DMS153 treated with DMSO at 0.1 percent for 48 hours (cell line): ENCODE results near the gene KIRREL1.
"Not testable (repeated sequence)": the region's sequence is repeated elsewhere in the genome, so short reads cannot be mapped to it uniquely, and the experiment has no call there.

ENCODE experiments used
- DNase-seq: peaks from one replicate; lab custom pipeline; 2025; ENCODE audit not compliant: unreplicated experiment; lab: John Stamatoyannopoulos, UW

The KIRREL1 gene

DNA sequence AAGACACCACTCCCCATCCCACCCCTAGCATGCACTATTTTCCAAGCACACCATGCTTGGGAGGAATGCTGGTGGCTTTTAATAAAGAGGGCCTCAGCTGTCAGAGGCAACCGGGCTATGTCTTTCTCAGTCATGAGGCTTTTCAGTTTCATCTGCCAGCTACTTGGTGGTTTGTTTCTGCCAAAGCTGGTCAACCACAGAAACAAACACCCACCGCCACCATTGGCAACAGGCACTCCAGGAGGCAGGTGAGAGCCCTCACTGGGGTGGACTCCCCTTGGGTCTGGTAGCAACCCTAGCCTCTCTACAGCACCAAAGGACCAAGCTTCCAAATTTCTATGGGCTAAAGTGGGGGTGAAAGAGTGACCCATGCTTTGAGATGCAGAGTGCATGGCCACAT lies 133.0 kb downstream of the KIRREL1 start:
- DNase-seq: no peak

DNA sequence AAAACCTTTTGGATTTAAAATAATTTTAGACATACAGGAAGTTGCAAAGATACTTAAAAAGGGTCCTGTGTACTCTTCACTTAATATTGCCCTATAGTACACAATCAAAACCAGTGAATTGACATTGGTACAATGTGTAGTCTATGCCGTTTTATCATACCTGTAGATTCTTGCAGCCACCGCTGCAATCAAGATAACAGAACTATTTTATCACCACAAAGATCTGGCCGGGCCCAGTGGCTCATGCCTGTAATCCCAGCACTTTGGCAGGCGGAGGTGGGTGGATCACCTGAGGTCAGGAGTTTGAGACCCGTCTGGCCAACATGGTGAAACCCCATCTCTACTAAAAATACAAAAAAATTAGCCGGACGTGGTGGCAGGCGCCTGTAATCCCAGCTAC lies 135.1 kb downstream of the KIRREL1 start:
- DNase-seq: not testable (repeated sequence)

DNA sequence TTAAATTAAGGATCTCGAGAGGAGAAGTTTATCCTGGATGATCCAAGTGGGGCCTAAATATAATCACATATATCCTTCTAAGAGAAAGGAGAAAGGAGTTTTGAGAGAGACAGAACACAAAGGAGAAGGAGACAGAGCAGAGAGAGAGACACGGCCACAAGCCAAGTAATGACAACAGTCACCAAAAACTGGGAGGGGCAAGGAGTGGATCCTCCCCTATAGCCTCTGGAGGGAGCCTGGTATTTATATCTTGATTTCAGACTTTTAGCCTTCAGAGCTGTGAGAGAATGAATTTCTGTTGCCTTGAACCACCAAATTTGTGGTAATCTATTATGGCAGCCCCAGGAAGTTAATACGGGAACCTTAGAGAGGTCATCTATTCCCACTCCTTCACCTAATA lies 137.8 kb downstream of the KIRREL1 start:
- DNase-seq: no peak

DNA sequence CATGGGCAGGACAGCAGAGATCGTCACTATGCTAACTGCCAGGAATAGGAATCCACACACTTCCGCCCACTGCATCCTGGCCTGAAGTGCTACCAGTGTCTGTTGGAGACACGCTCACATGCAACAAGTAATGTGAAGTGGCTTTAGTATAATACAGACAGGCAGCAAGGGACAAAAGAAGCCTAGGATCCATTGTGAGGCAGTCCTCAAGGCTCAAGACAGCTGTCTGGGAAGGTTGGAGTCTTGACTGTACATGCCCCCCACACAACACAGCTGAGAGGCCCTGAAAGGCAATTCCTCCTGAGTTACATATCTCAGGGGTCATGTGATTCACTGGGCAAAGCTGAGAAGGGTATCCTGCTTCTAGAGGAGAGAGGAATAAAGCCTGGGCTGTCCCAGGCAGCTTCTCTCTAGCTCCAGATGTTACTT lies 147.3 kb downstream of the KIRREL1 start:
- DNase-seq: no peak

DNA sequence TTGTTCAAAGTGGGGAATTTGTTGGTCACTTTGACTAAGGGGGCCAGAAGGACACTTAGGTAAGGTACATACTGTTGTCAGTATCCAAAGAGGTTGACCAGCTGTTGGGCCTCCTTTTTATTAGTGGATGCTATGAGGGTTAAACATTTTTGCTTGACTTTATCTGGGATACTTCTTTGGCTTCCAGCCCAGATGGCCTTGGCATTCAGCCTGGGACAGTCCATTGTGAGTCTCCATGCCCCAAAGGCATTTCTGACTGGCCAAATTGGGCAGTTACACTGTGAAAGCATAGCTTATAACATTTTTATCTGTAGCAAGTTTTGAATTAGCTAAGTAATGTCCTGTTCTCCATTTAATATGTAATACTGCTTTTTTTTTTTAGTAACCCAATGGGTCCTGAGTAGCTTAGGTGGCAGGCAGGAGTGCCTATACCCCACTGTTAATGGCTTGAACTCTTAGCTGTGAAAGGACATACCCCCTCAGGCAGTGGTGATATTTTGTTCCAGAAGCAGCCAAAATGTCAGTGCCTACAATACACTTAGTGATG lies 151.8 kb downstream of the KIRREL1 start:
- DNase-seq: no peak

DNA sequence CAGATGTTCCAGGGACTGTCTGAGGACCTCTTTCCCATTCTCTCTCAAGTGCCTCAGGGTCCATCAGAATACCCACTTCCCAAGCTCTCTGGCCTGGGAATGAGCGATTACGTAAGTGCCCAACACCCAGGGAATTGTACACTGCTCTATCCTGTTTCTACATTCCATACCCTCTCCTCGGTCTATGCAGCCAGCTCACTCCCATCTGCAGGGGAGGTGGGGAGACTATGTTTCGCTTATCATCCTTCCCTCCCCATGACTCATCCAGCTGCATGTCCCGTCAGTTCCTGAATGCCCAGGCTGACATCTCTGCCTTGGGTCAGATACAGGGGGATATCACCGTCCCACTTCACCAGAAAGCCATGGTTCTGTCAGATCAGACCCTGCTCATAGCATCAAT lies 152.7 kb downstream of the KIRREL1 start:
- no peak for DNase-seq

DNA sequence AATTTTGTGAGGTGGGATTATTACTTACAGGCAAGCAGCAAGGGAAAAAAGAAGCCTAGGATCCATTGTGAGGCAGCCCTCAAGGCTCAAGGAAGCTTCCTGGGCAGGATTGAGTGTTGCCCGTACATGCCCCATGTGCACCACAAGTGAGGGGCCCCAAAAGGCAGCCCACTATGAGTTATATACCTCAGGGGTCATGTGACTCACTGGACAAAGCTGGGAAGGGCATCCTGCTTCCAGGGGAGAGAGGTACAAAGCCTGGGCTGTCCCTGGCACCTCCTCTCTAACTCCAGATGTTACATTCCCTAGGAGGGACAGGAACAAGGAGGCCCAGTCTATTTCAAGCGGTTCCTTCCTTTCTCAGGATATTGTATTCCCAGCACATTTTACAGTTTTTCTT lies 153.3 kb downstream of the KIRREL1 start:
- no peak for DNase-seq

DNA sequence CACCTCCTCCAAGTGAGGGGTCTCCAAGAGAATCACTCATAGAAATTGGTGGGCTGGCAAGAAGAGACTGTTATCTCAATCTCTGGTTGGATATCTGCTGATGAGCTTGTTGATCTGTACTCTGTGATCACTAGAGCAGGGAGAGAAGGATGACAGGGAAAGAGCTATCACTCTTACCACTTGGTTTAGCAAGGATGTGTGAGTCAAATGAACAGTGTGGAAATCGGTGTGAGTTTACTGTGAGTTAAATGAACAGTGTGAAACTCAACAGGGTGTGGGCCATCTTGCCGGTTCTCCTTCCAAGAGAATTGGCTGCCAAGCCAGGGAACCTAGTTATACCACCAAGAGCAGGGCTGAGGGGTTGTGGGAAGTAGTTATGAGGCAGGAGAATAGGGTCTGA lies 154.0 kb downstream of the KIRREL1 start:
- DNase-seq: no peak

DNA sequence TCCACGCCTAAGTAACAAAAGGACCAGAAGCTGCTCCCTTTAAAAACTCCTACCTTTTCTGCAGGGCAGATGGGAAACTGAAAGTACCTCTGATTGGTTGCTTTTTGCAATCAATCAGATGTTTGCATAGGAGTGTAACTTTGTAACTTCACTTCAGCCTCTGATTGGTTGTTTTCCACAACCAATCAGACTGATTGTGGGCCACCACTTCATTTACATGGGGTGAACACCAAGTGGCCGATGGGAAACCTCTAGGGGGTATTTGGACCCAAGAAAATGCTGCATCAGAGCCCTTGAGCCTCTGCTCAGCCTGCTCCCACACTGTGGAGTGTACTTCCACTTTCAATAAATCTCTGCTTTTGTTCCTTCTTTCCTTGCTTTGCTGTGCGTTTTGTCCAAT lies 154.4 kb downstream of the KIRREL1 start:
- no peak for DNase-seq

DNA sequence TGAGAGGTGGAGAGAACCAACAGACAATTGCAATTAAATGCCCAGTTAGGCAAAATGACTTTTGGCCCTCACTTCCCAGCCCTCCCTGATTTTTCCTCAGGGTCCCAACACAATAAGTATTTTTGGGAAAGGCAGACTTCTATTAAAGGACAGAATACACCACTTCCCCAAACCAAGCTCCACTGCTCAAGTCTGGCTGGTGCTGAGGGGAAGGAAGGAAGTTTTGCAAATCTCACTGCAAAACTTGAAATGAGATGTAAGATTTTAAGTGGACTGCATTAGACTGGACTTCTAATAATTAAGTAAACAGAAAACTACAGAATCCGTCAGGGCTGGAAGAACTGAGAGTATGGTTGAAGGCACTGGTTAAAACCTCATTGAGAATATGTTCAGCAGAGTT lies 155.0 kb downstream of the KIRREL1 start:
- DNase-seq: no peak

DNA sequence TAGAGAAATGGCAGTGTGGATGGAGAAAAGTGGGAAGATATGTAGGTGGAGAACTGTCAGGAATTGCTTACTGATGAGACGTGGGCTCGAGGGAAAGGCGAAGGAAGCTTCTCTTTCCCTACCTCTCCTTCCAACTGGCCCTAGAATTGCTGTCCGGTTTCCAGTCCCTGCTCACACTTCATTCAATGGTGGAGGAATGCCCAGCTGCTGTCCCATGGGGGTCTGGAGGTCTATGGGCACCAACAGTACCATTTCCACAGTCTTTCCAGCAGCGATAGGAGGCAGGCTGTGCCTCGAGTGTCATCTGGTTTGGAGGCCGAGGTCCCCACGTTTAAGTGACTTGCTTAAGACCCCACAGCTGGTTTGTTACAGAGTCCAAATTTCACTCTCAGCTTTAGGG lies 155.7 kb downstream of the KIRREL1 start:
- DNase-seq: no peak
